Hepatocyte (in vitro differentiated cells): Measurements from ENCODE around the gene HTR6.

Experiments
- EZH2 ChIP-seq: fragments of 200-600 bp; sonication (generic); IDR thresholded peaks from 2 replicates; pipeline ENCODE4 v1.6.1; 2016; ENCODE audit warnings: antibody characterized with exemption, mild to moderate bottlenecking, borderline replicate concordance
- EZH2phosphoT487 ChIP-seq: fragments of 200-600 bp; sonication (generic); IDR thresholded peaks from one replicate; pipeline ENCODE4 v1.6.1; 2018; ENCODE audit warnings: antibody characterized with exemption, mild to moderate bottlenecking, low read depth, moderate library complexity; ENCODE audit not compliant: unreplicated experiment, severe bottlenecking
- TF ChIP-seq, protein P1 (sequence below): fragments of 200-600 bp; sonication (generic); IDR thresholded peaks from 2 replicates; pipeline ENCODE4 v1.5.1; 2016; ENCODE audit warnings: antibody characterized with exemption, mild to moderate bottlenecking; ENCODE audit not compliant: poor library complexity

GRCh38 chr1:19654886-19655717 lies 9.6 kb upstream of the HTR6 start:
- TF ChIP-seq, protein P1, sequence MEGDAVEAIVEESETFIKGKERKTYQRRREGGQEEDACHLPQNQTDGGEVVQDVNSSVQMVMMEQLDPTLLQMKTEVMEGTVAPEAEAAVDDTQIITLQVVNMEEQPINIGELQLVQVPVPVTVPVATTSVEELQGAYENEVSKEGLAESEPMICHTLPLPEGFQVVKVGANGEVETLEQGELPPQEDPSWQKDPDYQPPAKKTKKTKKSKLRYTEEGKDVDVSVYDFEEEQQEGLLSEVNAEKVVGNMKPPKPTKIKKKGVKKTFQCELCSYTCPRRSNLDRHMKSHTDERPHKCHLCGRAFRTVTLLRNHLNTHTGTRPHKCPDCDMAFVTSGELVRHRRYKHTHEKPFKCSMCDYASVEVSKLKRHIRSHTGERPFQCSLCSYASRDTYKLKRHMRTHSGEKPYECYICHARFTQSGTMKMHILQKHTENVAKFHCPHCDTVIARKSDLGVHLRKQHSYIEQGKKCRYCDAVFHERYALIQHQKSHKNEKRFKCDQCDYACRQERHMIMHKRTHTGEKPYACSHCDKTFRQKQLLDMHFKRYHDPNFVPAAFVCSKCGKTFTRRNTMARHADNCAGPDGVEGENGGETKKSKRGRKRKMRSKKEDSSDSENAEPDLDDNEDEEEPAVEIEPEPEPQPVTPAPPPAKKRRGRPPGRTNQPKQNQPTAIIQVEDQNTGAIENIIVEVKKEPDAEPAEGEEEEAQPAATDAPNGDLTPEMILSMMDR: no peak
- TF ChIP-seq EZH2: no peak
- TF ChIP-seq EZH2phosphoT487: no peak
